ENCODE data around the gene FGF22.

Gene FGF22

DNA sequence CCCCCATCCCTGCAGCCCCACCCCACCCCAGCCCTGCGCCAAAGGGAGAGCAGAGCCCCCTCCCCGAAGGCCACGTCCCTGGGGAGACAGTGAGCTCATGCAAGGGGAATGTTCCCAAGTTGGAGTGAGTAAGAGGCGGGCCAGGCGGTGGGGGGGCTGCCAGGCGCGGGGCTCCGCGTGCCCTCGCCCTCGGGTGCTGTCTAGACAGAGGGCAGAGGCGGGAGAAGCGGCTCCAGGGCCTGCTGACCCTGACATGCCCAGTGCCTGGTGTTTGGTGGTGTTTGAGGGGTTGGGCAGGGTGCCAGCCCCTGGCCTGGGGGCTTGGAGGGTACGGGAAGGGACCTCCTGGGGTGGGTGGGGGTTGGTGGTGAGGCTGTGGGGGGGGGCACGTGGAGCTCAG lies 37.5 kb downstream of the FGF22 start:
- H3K4me3 ChIP-seq (ENCODE audit: low read depth, low read length), result peak overlapping the region; percentile 56
- TF ChIP-seq, protein P1, sequence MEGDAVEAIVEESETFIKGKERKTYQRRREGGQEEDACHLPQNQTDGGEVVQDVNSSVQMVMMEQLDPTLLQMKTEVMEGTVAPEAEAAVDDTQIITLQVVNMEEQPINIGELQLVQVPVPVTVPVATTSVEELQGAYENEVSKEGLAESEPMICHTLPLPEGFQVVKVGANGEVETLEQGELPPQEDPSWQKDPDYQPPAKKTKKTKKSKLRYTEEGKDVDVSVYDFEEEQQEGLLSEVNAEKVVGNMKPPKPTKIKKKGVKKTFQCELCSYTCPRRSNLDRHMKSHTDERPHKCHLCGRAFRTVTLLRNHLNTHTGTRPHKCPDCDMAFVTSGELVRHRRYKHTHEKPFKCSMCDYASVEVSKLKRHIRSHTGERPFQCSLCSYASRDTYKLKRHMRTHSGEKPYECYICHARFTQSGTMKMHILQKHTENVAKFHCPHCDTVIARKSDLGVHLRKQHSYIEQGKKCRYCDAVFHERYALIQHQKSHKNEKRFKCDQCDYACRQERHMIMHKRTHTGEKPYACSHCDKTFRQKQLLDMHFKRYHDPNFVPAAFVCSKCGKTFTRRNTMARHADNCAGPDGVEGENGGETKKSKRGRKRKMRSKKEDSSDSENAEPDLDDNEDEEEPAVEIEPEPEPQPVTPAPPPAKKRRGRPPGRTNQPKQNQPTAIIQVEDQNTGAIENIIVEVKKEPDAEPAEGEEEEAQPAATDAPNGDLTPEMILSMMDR (IDR thresholded peaks at IDR 0.05; ENCODE audit: low read depth, low read length, missing control alignments), result no peak
- in situ Hi-C loops (cut with HindIII; ENCODE audit: low sequenced_read_pairs), result no loop called here
- DNase-seq (ENCODE audit: low read depth), result peak; percentile 35

GRCh38 chr19:677601-678436 lies 38.1 kb downstream of the FGF22 start:
- no peak for DNase-seq (ENCODE audit: low read depth)
- in situ Hi-C loops (cut with HindIII; ENCODE audit: low sequenced_read_pairs), result no loop called here
- peak overlapping the region; percentile 56 for H3K4me3 ChIP-seq (ENCODE audit: low read depth, low read length)
- TF ChIP-seq, protein P1 (IDR thresholded peaks at IDR 0.05; ENCODE audit: low read depth, low read length, missing control alignments), result no peak

DNA sequence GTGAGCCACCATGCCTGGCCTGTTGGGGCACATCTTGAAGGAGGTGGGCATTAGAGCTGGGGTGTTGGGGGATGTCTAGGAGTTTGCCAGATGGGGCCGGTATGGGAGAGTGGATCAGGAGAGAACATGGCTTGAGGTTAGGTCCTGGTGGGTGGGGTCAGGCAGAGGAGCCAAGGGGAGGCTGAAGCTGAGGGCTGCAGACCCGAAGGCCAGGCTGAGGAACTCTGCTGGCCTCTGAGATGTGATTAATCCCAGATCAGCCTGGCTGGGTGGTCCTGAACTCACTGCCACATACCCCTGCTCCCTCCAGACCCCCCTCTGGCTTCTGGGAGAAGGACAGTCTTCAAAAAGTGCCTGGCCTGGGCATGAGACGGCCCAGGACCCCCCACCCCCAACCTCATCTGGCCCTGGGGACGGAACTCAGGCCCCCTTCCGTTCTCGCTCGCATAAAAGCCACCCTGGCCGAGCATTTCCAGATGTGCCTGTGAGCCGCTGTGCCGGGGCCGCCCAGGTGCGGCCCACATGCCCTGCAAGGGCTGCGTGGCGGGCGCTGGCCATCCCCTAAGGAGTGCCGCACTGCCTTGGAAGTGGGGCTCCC lies 39.2 kb downstream of the FGF22 start:
- peak overlapping the region; percentile 54 for H3K4me3 ChIP-seq (ENCODE audit: low read depth, low read length)
- TF ChIP-seq, protein P1 (IDR thresholded peaks at IDR 0.05; ENCODE audit: low read depth, low read length, missing control alignments), result no peak
- in situ Hi-C loops (cut with HindIII; ENCODE audit: low sequenced_read_pairs), result no loop called here
- no peak for DNase-seq (ENCODE audit: low read depth)

GRCh38 chr19:679418-680286 lies 40.0 kb downstream of the FGF22 start:
- in situ Hi-C loops (cut with HindIII; ENCODE audit: low sequenced_read_pairs), result no loop called here
- TF ChIP-seq, protein P1 (IDR thresholded peaks at IDR 0.05; ENCODE audit: low read depth, low read length, missing control alignments), result no peak
- peak; percentile 35 for DNase-seq (ENCODE audit: low read depth)
- peak overlapping the region; percentile 54 for H3K4me3 ChIP-seq (ENCODE audit: low read depth, low read length)

DNA sequence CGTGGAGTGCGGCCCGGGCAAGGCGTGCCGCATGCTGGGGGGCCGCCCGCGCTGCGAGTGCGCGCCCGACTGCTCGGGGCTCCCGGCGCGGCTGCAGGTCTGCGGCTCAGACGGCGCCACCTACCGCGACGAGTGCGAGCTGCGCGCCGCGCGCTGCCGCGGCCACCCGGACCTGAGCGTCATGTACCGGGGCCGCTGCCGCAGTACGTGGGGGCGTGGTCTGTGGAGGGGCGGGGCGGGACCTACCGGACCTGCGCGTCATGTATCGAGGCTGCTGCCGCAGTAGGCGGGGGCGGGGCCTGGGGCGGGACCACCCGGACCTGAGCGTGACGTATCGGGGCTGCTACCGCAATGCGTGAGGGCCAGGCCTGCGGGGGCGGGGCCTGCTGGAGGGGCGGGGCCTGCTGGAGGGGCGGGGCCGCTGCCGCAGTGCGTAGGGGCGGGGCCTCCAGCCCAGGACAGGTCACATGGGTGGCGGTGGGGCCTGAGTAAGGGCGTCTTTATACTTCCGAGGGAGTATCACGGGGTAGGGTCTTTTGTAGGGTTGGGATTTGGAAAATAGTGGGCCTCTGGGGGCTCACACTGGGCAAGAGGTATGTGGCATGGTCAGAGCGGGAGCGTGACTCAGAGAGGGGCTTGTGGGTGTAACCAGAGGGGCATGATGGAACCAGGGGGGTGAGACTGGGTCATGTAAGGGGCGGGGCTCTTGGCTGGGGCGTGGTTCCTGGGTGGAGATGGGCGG lies 40.8 kb downstream of the FGF22 start:
- DNase-seq (ENCODE audit: low read depth), result peak; percentile 92
- in situ Hi-C loops (cut with HindIII; ENCODE audit: low sequenced_read_pairs), result no loop called here
- TF ChIP-seq, protein P1 (IDR thresholded peaks at IDR 0.05; ENCODE audit: low read depth, low read length, missing control alignments), result no peak
- H3K4me3 ChIP-seq (ENCODE audit: low read depth, low read length), result peak overlapping the region; percentile 54
